ENCODE measurements around the gene RETREG1.

GRCh38 chr5:16502866-16503265 is 113.9 kb downstream of the RETREG1 start:
- TF ChIP-seq, protein P1, sequence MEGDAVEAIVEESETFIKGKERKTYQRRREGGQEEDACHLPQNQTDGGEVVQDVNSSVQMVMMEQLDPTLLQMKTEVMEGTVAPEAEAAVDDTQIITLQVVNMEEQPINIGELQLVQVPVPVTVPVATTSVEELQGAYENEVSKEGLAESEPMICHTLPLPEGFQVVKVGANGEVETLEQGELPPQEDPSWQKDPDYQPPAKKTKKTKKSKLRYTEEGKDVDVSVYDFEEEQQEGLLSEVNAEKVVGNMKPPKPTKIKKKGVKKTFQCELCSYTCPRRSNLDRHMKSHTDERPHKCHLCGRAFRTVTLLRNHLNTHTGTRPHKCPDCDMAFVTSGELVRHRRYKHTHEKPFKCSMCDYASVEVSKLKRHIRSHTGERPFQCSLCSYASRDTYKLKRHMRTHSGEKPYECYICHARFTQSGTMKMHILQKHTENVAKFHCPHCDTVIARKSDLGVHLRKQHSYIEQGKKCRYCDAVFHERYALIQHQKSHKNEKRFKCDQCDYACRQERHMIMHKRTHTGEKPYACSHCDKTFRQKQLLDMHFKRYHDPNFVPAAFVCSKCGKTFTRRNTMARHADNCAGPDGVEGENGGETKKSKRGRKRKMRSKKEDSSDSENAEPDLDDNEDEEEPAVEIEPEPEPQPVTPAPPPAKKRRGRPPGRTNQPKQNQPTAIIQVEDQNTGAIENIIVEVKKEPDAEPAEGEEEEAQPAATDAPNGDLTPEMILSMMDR (IDR thresholded peaks at IDR 0.05; ENCODE audit: insufficient read depth, low read length) = no peak
- TF ChIP-seq GABPA (IDR thresholded peaks at IDR 0.05; ENCODE audit: low read depth) (no peak), POLR2AphosphoS5 (IDR thresholded peaks at IDR 0.05; ENCODE audit: low read depth) (no peak), SPI1 (IDR thresholded peaks at IDR 0.05; ENCODE audit: borderline replicate concordance, low read depth) (no peak)
- TF ChIP-seq, protein P2, sequence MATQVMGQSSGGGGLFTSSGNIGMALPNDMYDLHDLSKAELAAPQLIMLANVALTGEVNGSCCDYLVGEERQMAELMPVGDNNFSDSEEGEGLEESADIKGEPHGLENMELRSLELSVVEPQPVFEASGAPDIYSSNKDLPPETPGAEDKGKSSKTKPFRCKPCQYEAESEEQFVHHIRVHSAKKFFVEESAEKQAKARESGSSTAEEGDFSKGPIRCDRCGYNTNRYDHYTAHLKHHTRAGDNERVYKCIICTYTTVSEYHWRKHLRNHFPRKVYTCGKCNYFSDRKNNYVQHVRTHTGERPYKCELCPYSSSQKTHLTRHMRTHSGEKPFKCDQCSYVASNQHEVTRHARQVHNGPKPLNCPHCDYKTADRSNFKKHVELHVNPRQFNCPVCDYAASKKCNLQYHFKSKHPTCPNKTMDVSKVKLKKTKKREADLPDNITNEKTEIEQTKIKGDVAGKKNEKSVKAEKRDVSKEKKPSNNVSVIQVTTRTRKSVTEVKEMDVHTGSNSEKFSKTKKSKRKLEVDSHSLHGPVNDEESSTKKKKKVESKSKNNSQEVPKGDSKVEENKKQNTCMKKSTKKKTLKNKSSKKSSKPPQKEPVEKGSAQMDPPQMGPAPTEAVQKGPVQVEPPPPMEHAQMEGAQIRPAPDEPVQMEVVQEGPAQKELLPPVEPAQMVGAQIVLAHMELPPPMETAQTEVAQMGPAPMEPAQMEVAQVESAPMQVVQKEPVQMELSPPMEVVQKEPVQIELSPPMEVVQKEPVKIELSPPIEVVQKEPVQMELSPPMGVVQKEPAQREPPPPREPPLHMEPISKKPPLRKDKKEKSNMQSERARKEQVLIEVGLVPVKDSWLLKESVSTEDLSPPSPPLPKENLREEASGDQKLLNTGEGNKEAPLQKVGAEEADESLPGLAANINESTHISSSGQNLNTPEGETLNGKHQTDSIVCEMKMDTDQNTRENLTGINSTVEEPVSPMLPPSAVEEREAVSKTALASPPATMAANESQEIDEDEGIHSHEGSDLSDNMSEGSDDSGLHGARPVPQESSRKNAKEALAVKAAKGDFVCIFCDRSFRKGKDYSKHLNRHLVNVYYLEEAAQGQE (IDR thresholded peaks at IDR 0.05; ENCODE audit: insufficient replicate concordance, low read depth) = no peak

Measured in HL-60 (cell line).